HepG2 (cell line): ENCODE data around the gene SEC24A. TPM values are rescaled to one million over a fixed set of nuclear protein-coding genes. Genes with fewer than 3 reads are reported as not detected.

Experiments used
- CEBPG ChIP-seq: IDR thresholded peaks from 2 replicates; pipeline ENCODE4 v1.6.1; 2016
- KMT2A ChIP-seq: sonication (generic); formaldehyde crosslinking; IDR thresholded peaks from 2 replicates; pipeline ENCODE4 v1.4.0; 2020; ENCODE audit warnings: missing genetic modification reagents
- SP4 ChIP-seq: sonication (generic); formaldehyde crosslinking; IDR thresholded peaks from 2 replicates; pipeline ENCODE4 v1.8.1; 2023; ENCODE audit warnings: mild to moderate bottlenecking, missing genetic modification reagents
- TCF7 ChIP-seq: sonication (generic); IDR thresholded peaks from 2 replicates; pipeline ENCODE4 v1.6.1; 2016; ENCODE audit warnings: antibody characterized with exemption, low read depth
- ZBTB8A ChIP-seq: sonication (generic); formaldehyde crosslinking; IDR thresholded peaks from 2 replicates; pipeline ENCODE4 v1.4.0; 2020; ENCODE audit warnings: mild to moderate bottlenecking, low read depth, missing genetic modification reagents, borderline replicate concordance
- ZFP41 ChIP-seq: sonication (generic); formaldehyde crosslinking; IDR thresholded peaks from 2 replicates; pipeline ENCODE4 v1.4.0; 2020; ENCODE audit warnings: mild to moderate bottlenecking, missing genetic modification reagents, borderline replicate concordance
- ZNF382 ChIP-seq: sonication (generic); formaldehyde crosslinking; IDR thresholded peaks from 2 replicates; pipeline ENCODE4 v1.5.0; 2020; ENCODE audit warnings: missing genetic modification reagents, mild to moderate bottlenecking, borderline replicate concordance
- ZNF431 ChIP-seq: sonication (generic); formaldehyde crosslinking; IDR thresholded peaks from 2 replicates; pipeline ENCODE4 v1.9.0; 2022; ENCODE audit warnings: missing genetic modification reagents, low read depth, mild to moderate bottlenecking, borderline replicate concordance
- ZNF432 ChIP-seq: sonication (generic); formaldehyde crosslinking; IDR thresholded peaks from 2 replicates; pipeline ENCODE4 v1.5.0; 2020; ENCODE audit warnings: missing genetic modification reagents, mild to moderate bottlenecking, borderline replicate concordance
- ZNF615 ChIP-seq: sonication (generic); formaldehyde crosslinking; IDR thresholded peaks from 2 replicates; pipeline ENCODE4 v1.5.0; 2020; ENCODE audit warnings: mild to moderate bottlenecking, missing genetic modification reagents, borderline replicate concordance
- ZNF891 ChIP-seq: sonication (generic); formaldehyde crosslinking; IDR thresholded peaks from 2 replicates; pipeline ENCODE4 v1.5.0; 2020; ENCODE audit warnings: mild to moderate bottlenecking, missing genetic modification reagents
- ZSCAN31 ChIP-seq: sonication (generic); formaldehyde crosslinking; IDR thresholded peaks from 2 replicates; pipeline ENCODE4 v1.5.0; 2020; ENCODE audit warnings: low read depth, mild to moderate bottlenecking, missing genetic modification reagents
- polyA plus RNA-seq, 8 experiments: library from polyadenylated mRNA; depleted of rRNA in 3 of 8; stranded (reverse) in 7 of 8; unstranded in 1 of 8; fragments of >200 nt; fragmentation: Illumina TruSeq in 4 of 8; extraction: Trizol in 4 of 8; gene quantifications; 2 replicates each; pipeline versions ENCODE4 v1.2.1 to v1.2.3, GENCODE V29; 2011 to 2016; ENCODE audit warnings: low read depth in 4 of 8, missing spikeins in 1 of 8, mixed read lengths in 1 of 8; ENCODE audit not compliant: insufficient read depth in 1 of 8
- total RNA-seq, 5 experiments: library from RNA; depleted of rRNA; stranded (reverse); fragments of >200 nt; fragmentation: Illumina TruSeq; extraction: Trizol; gene quantifications; 2 replicates each; pipeline ENCODE4 v1.2.3, GENCODE V29; 2016; ENCODE audit warnings: low read depth in 1 of 5
- TF ChIP-seq, protein P1 (sequence below): sonication (generic); formaldehyde crosslinking; IDR thresholded peaks from 2 replicates; pipeline ENCODE4 v1.5.0; 2020; ENCODE audit warnings: mild to moderate bottlenecking, missing genetic modification reagents, borderline replicate concordance
- TF ChIP-seq, protein P2 (sequence below): IDR thresholded peaks from 2 replicates; pipeline ENCODE4 v1.6.1; 2016; ENCODE audit warnings: low read depth
- TF ChIP-seq, protein P3 (sequence below): sonication (generic); formaldehyde crosslinking; IDR thresholded peaks from 2 replicates; pipeline ENCODE4 v1.4.0; 2020; ENCODE audit warnings: missing genetic modification reagents, low read depth, mild to moderate bottlenecking, borderline replicate concordance
- TF ChIP-seq, protein P4 (sequence below): sonication (generic); formaldehyde crosslinking; IDR thresholded peaks from 2 replicates; pipeline ENCODE4 v1.4.0; 2020; ENCODE audit warnings: mild to moderate bottlenecking, missing genetic modification reagents
- TF ChIP-seq, protein P5 (sequence below): sonication (generic); formaldehyde crosslinking; IDR thresholded peaks from 2 replicates; pipeline ENCODE4 v1.5.0; 2020; ENCODE audit warnings: mild to moderate bottlenecking, missing genetic modification reagents
- TF ChIP-seq, protein P6 (sequence below): sonication (generic); formaldehyde crosslinking; IDR thresholded peaks from 2 replicates; pipeline ENCODE4 v1.5.0; 2020; ENCODE audit warnings: missing genetic modification reagents
- TF ChIP-seq, protein P7 (sequence below): sonication (generic); formaldehyde crosslinking; IDR thresholded peaks from 2 replicates; pipeline ENCODE4 v1.4.0; 2020; ENCODE audit warnings: mild to moderate bottlenecking, missing genetic modification reagents

Gene SEC24A
- total and polyA plus RNA-seq, 2 of the 13 experiments (the other 11 are each of a cell fraction or from before 2014, with no cell fraction given), result 30.5 to 56.8 TPM

DNA sequence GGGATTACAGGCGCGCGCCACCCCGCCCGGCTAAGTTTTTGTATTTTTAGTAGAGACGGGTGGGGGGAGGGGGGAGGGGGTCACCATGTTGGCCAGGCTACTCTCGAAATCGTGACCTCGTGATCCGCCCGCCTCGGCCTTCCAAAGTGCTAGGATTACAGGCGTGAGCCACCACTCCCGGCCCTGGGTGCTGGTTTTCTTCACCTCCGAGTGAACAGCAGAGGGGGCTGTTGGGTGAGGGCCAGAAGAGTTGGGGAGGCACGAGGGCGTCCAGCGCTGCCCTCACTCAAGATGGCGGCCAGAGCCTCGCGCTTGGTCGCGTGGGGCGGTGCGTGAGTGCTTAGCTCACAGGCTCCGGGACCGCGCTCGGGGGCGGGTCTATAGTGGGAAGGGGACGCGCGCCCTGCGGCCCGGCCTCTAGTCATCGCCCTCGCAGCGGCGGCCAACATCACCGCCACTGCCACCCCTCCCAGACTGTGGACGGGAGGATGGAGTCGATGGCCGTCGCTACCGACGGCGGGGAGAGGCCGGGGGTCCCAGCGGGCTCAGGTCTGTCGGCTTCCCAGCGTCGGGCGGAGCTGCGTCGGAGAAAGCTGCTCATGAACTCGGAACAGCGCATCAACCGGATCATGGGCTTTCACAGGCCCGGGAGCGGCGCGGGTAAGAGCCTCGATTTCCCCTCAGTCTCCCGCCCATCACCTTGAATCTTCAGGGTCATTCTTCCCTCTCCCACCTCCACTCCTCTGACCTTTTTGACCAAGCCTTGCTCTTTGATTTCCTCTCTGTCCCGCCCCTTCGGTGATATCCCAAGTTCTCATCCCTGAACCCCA is 89.8 kb downstream of the SEC24A start, which contains the start of gene CAMLG (continued):
- TF ChIP-seq, protein P1, sequence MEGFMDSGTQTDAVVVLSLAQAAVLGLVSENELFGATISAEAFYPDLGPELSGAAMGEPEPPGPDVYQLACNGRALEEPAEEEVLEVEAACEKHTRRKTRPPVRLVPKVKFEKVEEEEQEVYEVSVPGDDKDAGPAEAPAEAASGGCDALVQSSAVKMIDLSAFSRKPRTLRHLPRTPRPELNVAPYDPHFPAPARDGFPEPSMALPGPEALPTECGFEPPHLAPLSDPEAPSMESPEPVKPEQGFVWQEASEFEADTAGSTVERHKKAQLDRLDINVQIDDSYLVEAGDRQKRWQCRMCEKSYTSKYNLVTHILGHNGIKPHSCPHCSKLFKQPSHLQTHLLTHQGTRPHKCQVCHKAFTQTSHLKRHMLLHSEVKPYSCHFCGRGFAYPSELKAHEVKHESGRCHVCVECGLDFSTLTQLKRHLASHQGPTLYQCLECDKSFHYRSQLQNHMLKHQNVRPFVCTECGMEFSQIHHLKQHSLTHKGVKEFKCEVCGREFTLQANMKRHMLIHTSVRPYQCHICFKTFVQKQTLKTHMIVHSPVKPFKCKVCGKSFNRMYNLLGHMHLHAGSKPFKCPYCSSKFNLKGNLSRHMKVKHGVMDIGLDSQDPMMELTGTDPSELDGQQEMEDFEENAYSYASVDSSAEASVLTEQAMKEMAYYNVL, result peak; percentile 50; the same call in 1 of the 2 replicates
- TF ChIP-seq ZFP41 (CRISPR knock-in tag), result peak; percentile 38; the same call in 1 of the 2 replicates
- TF ChIP-seq, protein P2, sequence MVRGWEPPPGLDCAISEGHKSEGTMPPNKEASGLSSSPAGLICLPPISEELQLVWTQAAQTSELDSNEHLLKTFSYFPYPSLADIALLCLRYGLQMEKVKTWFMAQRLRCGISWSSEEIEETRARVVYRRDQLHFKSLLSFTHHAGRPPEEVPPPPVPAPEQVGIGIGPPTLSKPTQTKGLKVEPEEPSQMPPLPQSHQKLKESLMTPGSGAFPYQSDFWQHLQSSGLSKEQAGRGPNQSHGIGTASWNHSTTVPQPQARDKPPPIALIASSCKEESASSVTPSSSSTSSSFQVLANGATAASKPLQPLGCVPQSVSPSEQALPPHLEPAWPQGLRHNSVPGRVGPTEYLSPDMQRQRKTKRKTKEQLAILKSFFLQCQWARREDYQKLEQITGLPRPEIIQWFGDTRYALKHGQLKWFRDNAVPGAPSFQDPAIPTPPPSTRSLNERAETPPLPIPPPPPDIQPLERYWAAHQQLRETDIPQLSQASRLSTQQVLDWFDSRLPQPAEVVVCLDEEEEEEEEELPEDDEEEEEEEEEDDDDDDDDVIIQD (CRISPR knock-in tag), result peak; percentile 79
- TF ChIP-seq, protein P3, sequence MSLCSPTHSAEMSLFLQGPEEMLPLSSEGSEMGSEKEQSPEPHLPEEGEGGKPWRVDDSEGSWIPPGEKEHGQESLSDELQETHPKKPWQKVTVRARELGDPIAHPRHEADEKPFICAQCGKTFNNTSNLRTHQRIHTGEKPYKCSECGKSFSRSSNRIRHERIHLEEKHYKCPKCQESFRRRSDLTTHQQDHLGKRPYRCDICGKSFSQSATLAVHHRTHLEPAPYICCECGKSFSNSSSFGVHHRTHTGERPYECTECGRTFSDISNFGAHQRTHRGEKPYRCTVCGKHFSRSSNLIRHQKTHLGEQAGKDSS (CRISPR knock-in tag), result peak; percentile 96; the same call in 1 of the 2 replicates
- peak; percentile 91 for TF ChIP-seq SP4 (CRISPR knock-in tag)
- peak; percentile 61 for TF ChIP-seq CEBPG
- TF ChIP-seq, protein P4, sequence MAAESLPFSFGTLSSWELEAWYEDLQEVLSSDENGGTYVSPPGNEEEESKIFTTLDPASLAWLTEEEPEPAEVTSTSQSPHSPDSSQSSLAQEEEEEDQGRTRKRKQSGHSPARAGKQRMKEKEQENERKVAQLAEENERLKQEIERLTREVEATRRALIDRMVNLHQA (CRISPR knock-in tag), result no peak
- TF ChIP-seq, protein P5, sequence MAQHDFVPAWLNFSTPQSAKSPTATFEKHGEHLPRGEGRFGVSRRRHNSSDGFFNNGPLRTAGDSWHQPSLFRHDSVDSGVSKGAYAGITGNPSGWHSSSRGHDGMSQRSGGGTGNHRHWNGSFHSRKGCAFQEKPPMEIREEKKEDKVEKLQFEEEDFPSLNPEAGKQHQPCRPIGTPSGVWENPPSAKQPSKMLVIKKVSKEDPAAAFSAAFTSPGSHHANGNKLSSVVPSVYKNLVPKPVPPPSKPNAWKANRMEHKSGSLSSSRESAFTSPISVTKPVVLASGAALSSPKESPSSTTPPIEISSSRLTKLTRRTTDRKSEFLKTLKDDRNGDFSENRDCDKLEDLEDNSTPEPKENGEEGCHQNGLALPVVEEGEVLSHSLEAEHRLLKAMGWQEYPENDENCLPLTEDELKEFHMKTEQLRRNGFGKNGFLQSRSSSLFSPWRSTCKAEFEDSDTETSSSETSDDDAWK (CRISPR knock-in tag), result no peak
- TF ChIP-seq KMT2A, result peak; percentile 86; the same call in 1 of the 2 replicates
- TF ChIP-seq ZBTB8A, result 0 out of 2 replicates have a peak, but pooled peaks have one; percentile 56
- TF ChIP-seq TCF7, result no peak
- no peak for TF ChIP-seq ZNF432 (CRISPR knock-in tag)
- peak; percentile 69; the same call in 1 of the 2 replicates for TF ChIP-seq ZNF891 (CRISPR knock-in tag)
- TF ChIP-seq, protein P6, sequence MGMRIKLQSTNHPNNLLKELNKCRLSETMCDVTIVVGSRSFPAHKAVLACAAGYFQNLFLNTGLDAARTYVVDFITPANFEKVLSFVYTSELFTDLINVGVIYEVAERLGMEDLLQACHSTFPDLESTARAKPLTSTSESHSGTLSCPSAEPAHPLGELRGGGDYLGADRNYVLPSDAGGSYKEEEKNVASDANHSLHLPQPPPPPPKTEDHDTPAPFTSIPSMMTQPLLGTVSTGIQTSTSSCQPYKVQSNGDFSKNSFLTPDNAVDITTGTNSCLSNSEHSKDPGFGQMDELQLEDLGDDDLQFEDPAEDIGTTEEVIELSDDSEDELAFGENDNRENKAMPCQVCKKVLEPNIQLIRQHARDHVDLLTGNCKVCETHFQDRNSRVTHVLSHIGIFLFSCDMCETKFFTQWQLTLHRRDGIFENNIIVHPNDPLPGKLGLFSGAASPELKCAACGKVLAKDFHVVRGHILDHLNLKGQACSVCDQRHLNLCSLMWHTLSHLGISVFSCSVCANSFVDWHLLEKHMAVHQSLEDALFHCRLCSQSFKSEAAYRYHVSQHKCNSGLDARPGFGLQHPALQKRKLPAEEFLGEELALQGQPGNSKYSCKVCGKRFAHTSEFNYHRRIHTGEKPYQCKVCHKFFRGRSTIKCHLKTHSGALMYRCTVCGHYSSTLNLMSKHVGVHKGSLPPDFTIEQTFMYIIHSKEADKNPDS (CRISPR knock-in tag), result 0 out of 2 replicates have a peak, but pooled peaks have one; percentile 51
- TF ChIP-seq ZNF615 (CRISPR knock-in tag), result peak; percentile 87; the same call in 1 of the 2 replicates
- peak; percentile 90 for TF ChIP-seq ZNF431 (CRISPR knock-in tag)
- TF ChIP-seq ZNF382, result no peak
- TF ChIP-seq, protein P7, sequence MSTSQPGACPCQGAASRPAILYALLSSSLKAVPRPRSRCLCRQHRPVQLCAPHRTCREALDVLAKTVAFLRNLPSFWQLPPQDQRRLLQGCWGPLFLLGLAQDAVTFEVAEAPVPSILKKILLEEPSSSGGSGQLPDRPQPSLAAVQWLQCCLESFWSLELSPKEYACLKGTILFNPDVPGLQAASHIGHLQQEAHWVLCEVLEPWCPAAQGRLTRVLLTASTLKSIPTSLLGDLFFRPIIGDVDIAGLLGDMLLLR (CRISPR knock-in tag), result peak; percentile 91
- TF ChIP-seq ZSCAN31 (CRISPR knock-in tag), result peak; percentile 90
